Measurements from ENCODE around the gene SDHD.
"Not testable (repeated sequence)": the region's sequence is repeated elsewhere in the genome, so short reads cannot be mapped to it uniquely, and the experiment has no call there.

GRCh38 chr11:112046647-112047046, 40.0 kb upstream of the SDHD start:
- TF ChIP-seq, protein P1, sequence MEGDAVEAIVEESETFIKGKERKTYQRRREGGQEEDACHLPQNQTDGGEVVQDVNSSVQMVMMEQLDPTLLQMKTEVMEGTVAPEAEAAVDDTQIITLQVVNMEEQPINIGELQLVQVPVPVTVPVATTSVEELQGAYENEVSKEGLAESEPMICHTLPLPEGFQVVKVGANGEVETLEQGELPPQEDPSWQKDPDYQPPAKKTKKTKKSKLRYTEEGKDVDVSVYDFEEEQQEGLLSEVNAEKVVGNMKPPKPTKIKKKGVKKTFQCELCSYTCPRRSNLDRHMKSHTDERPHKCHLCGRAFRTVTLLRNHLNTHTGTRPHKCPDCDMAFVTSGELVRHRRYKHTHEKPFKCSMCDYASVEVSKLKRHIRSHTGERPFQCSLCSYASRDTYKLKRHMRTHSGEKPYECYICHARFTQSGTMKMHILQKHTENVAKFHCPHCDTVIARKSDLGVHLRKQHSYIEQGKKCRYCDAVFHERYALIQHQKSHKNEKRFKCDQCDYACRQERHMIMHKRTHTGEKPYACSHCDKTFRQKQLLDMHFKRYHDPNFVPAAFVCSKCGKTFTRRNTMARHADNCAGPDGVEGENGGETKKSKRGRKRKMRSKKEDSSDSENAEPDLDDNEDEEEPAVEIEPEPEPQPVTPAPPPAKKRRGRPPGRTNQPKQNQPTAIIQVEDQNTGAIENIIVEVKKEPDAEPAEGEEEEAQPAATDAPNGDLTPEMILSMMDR (IDR thresholded peaks at IDR 0.05), result not testable (repeated sequence)
- not testable (repeated sequence) for TF ChIP-seq OVOL2 (CRISPR knock-in tag; IDR thresholded peaks at IDR 0.05; ENCODE audit: borderline replicate concordance); GRHL2 (CRISPR knock-in tag; IDR thresholded peaks at IDR 0.05; ENCODE audit: insufficient replicate concordance, severe bottlenecking); MYBL2 (CRISPR knock-in tag; IDR thresholded peaks at IDR 0.05); ETV6 (CRISPR knock-in tag; IDR thresholded peaks at IDR 0.05)
